ENCODE results near the gene CTAG1A. TPM values are rescaled to one million over a fixed set of nuclear protein-coding genes. Genes with fewer than 3 reads are reported as not detected.

CTAG1A gene
- total RNA-seq, 2 donors from 2014 or later, result not detected

DNA sequence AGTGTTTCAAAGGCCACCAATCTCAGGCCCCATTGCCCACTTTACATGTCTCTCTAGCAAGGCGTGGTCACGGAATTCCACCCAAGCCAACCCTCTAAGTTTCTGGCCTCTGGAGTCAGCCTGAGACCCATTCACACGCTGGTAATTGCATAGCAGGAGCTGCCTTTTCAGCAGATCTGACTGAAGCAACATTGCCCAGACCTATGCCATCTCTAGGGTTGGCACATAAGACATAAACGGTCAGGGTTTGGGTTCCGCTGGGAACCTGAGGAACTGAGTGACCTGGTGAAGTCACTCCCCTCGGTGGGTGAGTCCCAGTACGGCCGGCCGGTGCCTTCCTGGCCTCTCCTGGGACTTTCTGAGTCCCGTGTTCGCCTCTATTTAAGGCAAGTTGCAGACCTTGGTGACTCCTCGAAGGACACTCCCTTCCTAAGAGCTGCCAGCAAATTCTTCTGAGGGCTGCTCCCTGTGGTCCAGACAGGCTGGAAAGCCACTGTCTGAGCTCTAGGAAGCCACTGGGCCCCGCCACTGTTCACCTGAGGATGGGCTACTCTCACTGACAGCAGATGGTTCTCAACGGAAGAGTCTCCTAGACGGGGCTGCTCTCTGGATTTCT is 15.9 kb downstream of the CTAG1A start:
- no peak overlapping the region for H3K27ac ChIP-seq
- no peaks in the 10 kb centered on the region for H3K27me3 ChIP-seq (replicated peaks; ENCODE audit: insufficient read depth)
- H3K36me3 ChIP-seq, result no peaks in the 10 kb centered on the region
- H3K4me1 ChIP-seq (ENCODE audit: control insufficient read depth in 1 of 2, low read depth in 2 of 2), result peaks cover 0 to 11% of the 10 kb centered on the region in 2 donors
- no peak overlapping the region for H3K4me3 ChIP-seq
- ATAC-seq (ENCODE audit: insufficient number of reproducible peaks, low FRiP score, low read depth), result no peak
- TF ChIP-seq, protein P1, sequence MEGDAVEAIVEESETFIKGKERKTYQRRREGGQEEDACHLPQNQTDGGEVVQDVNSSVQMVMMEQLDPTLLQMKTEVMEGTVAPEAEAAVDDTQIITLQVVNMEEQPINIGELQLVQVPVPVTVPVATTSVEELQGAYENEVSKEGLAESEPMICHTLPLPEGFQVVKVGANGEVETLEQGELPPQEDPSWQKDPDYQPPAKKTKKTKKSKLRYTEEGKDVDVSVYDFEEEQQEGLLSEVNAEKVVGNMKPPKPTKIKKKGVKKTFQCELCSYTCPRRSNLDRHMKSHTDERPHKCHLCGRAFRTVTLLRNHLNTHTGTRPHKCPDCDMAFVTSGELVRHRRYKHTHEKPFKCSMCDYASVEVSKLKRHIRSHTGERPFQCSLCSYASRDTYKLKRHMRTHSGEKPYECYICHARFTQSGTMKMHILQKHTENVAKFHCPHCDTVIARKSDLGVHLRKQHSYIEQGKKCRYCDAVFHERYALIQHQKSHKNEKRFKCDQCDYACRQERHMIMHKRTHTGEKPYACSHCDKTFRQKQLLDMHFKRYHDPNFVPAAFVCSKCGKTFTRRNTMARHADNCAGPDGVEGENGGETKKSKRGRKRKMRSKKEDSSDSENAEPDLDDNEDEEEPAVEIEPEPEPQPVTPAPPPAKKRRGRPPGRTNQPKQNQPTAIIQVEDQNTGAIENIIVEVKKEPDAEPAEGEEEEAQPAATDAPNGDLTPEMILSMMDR (IDR thresholded peaks at IDR 0.05), result no peak
- no peaks in the 10 kb centered on the region for H3K9me3 ChIP-seq
- DNase-seq (ENCODE audit: low spot score), result no peak

DNA sequence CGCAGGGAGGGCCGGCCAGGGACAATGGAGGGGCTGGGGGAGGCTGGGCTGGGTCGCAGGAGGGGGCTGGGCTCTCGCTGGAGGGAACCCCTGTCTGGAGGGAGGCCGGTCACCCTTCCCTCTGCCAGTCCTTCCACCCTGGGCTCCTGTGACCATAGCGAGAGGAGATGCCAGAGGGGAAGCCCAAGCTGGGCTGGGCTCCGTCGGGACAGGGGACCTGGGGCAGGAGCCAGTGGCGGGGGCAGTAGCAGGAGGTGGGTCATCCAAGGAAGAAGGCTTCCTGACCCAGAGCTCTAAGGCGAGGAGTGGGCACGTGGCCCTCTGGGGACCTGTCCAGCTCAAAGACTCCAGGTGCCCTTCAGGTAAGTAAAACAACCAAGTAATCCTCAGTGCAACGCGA is 17.3 kb downstream of the CTAG1A start:
- TF ChIP-seq, protein P1 (IDR thresholded peaks at IDR 0.05), result no peak
- ATAC-seq (ENCODE audit: insufficient number of reproducible peaks, low FRiP score, low read depth), result no peak
- Histone ChIP-seq H3K36me3 (no peaks in the 10 kb centered on the region), H3K27me3 (replicated peaks; ENCODE audit: insufficient read depth) (no peaks in the 10 kb centered on the region), H3K4me3 (no peak overlapping the region), H3K4me1 (ENCODE audit: control insufficient read depth in 1 of 2, low read depth in 2 of 2) (peaks cover 0 to 11% of the 10 kb centered on the region in 2 donors), H3K9me3 (no peaks in the 10 kb centered on the region), H3K27ac (no peak overlapping the region)
- no peak for DNase-seq (ENCODE audit: low spot score)

DNA sequence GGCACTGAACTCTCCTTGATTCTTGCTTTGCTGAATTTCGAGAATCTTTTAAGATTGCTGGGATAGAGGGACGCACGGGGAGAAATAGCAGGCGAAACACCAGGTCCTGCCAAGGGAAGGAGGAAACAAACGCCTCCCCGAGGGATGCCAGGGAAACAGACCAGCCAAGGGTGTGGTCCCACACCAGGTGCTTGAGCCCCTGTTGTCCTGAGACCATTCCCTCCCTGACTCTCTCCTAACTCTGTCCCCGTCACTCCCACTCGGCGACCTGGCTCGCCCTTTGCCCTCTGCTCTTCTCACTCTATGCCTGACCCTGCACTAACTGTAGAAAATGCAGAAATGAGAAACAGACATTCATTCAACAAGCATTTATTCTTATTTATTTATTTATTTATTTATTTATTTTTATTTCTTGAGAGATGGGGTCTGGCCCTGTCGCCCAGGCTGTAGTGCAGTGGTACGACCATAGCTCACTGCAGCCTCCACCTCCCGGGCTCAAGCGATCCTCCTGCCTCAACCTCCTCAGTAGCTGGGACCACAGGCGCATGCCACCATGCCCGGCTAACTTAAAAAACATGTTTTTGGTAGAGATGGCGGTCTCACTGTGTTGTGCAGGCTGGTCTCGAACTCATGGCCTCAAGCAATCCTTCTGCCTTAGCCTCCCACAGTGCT is 18.0 kb downstream of the CTAG1A start:
- ATAC-seq (ENCODE audit: insufficient number of reproducible peaks, low FRiP score, low read depth), result no peak
- Histone ChIP-seq H3K27me3 (replicated peaks; ENCODE audit: insufficient read depth) (no peaks in the 10 kb centered on the region), H3K4me3 (no peak overlapping the region), H3K4me1 (ENCODE audit: control insufficient read depth in 1 of 2, low read depth in 2 of 2) (peaks cover 0 to 11% of the 10 kb centered on the region in 2 donors), H3K27ac (peak overlapping the region in 1 of 2 donors; percentile 35), H3K9me3 (no peaks in the 10 kb centered on the region), H3K36me3 (no peaks in the 10 kb centered on the region)
- no peak for DNase-seq (ENCODE audit: low spot score)
- TF ChIP-seq, protein P1 (IDR thresholded peaks at IDR 0.05), result no peak

DNA sequence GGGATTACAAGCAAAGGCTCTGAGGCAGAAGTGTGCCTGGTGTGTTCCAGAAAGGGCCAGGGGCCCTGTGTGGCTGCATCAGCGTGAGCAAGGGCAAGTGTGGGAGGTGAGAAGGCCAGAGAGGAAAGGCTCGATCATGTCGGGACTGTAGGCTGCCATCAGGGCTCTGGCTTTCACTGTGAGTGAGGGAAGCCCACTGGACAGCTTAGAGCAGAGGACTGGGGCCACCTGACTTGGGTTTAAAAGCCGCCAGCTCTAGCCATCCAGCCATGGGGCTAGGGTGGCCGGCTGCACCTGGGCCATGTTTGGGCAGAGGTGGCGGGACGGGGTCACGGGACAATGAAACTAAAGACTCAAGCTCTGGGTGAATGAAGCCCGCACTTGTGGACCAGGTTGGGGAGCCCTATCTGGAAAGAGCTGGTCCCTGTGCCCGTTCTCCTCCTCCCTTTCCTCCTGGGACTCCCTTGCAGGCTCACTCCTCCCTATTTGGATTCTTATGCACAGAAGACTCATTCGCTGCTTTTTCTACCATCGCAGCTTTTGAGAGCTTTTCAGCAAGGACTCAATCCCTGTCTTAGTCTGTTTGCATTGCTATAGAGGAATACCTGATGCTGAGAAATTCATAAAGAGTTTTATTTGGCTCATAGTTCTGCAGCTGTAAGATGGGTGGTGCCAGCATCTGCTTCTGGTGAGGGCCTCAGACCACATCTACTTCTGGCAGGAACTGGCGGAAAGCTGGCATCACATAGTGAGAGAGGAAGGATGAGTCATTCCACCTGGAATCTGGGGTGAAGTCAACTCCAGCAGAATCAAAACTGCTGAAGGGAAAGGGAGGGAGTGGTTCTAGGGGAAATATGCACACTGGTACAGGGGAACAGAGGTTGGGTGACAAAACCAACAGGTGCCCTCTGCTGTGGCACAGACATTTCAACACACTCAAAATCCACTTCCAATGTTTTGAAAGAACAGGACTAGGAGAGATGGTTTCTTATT is 18.8 kb downstream of the CTAG1A start:
- no peaks in the 10 kb centered on the region for H3K27me3 ChIP-seq (replicated peaks; ENCODE audit: insufficient read depth)
- H3K27ac ChIP-seq, result peak overlapping the region in 1 of 2 donors; percentile 35
- TF ChIP-seq, protein P1 (IDR thresholded peaks at IDR 0.05), result no peak
- no peaks in the 10 kb centered on the region for H3K36me3 ChIP-seq
- ATAC-seq (ENCODE audit: insufficient number of reproducible peaks, low FRiP score, low read depth), result peak; percentile 43
- H3K4me1 ChIP-seq (ENCODE audit: control insufficient read depth in 1 of 2, low read depth in 2 of 2), result peaks cover 0 to 11% of the 10 kb centered on the region in 2 donors
- H3K4me3 ChIP-seq, result no peak overlapping the region
- H3K9me3 ChIP-seq, result no peaks in the 10 kb centered on the region
- no peak for DNase-seq (ENCODE audit: low spot score)

DNA sequence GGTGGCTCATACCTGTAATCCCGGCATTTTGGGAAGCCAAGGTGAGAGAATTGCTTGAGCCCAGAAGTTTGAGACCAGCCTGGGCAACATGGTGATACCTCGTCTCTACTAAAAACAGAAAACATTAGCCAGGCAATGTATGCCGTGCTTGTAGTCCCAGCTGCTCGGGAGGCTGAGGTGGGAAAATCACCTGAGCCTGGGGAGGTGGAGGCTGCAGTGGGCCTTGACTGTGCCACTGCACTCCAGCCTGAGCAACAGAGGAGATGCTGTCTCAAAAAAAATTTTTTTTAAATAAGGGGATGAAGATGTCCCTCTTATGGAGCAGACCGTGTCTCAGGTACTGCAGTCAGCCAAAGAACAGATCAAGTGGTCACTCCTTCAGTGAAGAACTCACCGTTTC is 20.6 kb downstream of the CTAG1A start:
- TF ChIP-seq, protein P1 (IDR thresholded peaks at IDR 0.05), result no peak
- H3K27me3 ChIP-seq (replicated peaks; ENCODE audit: insufficient read depth), result no peaks in the 10 kb centered on the region
- ATAC-seq (ENCODE audit: insufficient number of reproducible peaks, low FRiP score, low read depth) (no peak), DNase-seq (ENCODE audit: low spot score) (no peak)
- H3K4me1 ChIP-seq (ENCODE audit: control insufficient read depth in 1 of 2, low read depth in 2 of 2), result peaks cover 0 to 11% of the 10 kb centered on the region in 2 donors
- H3K36me3 ChIP-seq, result no peaks in the 10 kb centered on the region
- H3K4me3 ChIP-seq, result no peak overlapping the region
- no peaks in the 10 kb centered on the region for H3K9me3 ChIP-seq
- no peak overlapping the region for H3K27ac ChIP-seq
